Breast epithelium (tissue), 4 donors: ENCODE data around the gene RUVBL2. TPM values are rescaled to one million over a fixed set of nuclear protein-coding genes. Genes with fewer than 3 reads are reported as not detected.

ENCODE experiments used
- DNase-seq, 2 donors: peaks; one replicate each; pipeline ENCODE4 v3.0.0-alpha.2; 2019; ENCODE audit warnings: low spot score in 2 of 2
- H3K27ac ChIP-seq, 2 donors: fragments of 200-600 bp; sonication (generic) in 1 of 2; one replicate each; pipeline ENCODE4 v1.5.1; 2016 to 2019; ENCODE audit warnings: mild to moderate bottlenecking in 1 of 2
- H3K27me3 ChIP-seq, 2 donors: fragments of 200-600 bp; sonication (generic) in 1 of 2; one replicate each; pipeline versions ENCODE4 v1.5.1 to v1.6.0; 2017 to 2019; ENCODE audit warnings: control low read depth in 1 of 2, mild to moderate bottlenecking in 1 of 2
- H3K36me3 ChIP-seq: fragments of 200-600 bp; one replicate; pipeline ENCODE4 v1.5.1; 2019
- H3K4me1 ChIP-seq, 2 donors: fragments of 200-600 bp; sonication (generic); one replicate each; pipeline ENCODE4 v1.5.1; 2016 to 2019; ENCODE audit warnings: control low read depth in 1 of 2
- H3K4me3 ChIP-seq, 3 donors: fragments of 200-600 bp; sonication (generic); 1 replicate in 2 of 3; 2 replicates in 1 of 3; pipeline ENCODE4 v1.5.1; 2016 to 2019; ENCODE audit warnings: mild to moderate bottlenecking in 3 of 3, moderate library complexity in 2 of 3
- H3K9me3 ChIP-seq, 2 donors: fragments of 200-600 bp; sonication (generic) in 1 of 2; one replicate each; pipeline ENCODE4 v1.5.1; 2016 to 2019; ENCODE audit warnings: control low read depth in 1 of 2
- CTCF ChIP-seq, 3 donors: fragments of 450-650 bp; IDR thresholded peaks; one replicate each; pipeline ENCODE4 v1.5.1; 2016 to 2017; ENCODE audit warnings: antibody characterized with exemption in 3 of 3, mild to moderate bottlenecking in 3 of 3, moderate library complexity in 3 of 3
- POLR2A ChIP-seq: fragments of 450-650 bp; IDR thresholded peaks from one replicate; pipeline ENCODE4 v1.6.1; 2016; ENCODE audit warnings: antibody characterized with exemption, mild to moderate bottlenecking, moderate library complexity
- POLR2AphosphoS5 ChIP-seq, 3 donors: sonication (generic); formaldehyde crosslinking; IDR thresholded peaks; one replicate each; pipeline ENCODE4 v1.6.1; 2017; ENCODE audit warnings: antibody characterized with exemption in 3 of 3
- intact Hi-C: fragments of 100-400 bp; cut with DNase I; formaldehyde crosslinking; loops from one replicate; pipeline ENCODE4 v1.15.1; 2023; ENCODE audit warnings: low total_unique reads
- total RNA-seq, 3 donors: library from RNA; depleted of rRNA; stranded (reverse); fragments of >200 nt; gene quantifications; one replicate each; pipeline ENCODE4 v1.1.0, GENCODE V29; 2016

RUVBL2 gene
- total RNA-seq, 3 donors from 2014 or later = 74.1 to 104 (median 84.0) TPM

- Histone ChIP-seq H3K4me1 (peaks cover 0 to 14% of the 10 kb centered on the region in 2 donors), H3K9me3 (no peaks in the 10 kb centered on the region), H3K27ac (peak within 1 kb of the TSS; percentile 92 to 93), H3K4me3 (peak within 1 kb of the TSS; percentile 81 to 92 (median 88)), H3K27me3 (no peaks in the 10 kb centered on the region), H3K36me3 (no peaks in the 10 kb centered on the region)
- peak; percentile 94 to 96 for DNase-seq
- intact Hi-C loops = no loop called here
- peak in 1 of 3 donors; percentile 24 for TF ChIP-seq CTCF (IDR thresholded peaks at IDR 0.05)
- peak; percentile 98 to 100 (median 100) for TF ChIP-seq POLR2AphosphoS5 (IDR thresholded peaks at IDR 0.05)
- TF ChIP-seq POLR2A = peak; percentile 99
These were observed 28.5 kb upstream of the RUVBL2 start, which contains the start of gene FTL for GRCh38 chr19:48965040-48965805. FTL (plus strand) TSS chr19:48965309; CDS start chr19:48965508, 199 bp downstream.

GRCh38 chr19:48965806-48966540 is 27.7 kb upstream of the RUVBL2 start:
- H3K4me3 ChIP-seq = peak overlapping the region; percentile 81 to 92 (median 88)
- H3K27me3 ChIP-seq = no peaks in the 10 kb centered on the region
- H3K27ac ChIP-seq = peak overlapping the region; percentile 92 to 93
- intact Hi-C loops = no loop called here
- no peaks in the 10 kb centered on the region for H3K36me3 ChIP-seq
- DNase-seq = peak; percentile 83 to 90
- peak in 1 of 3 donors; percentile 7 for TF ChIP-seq CTCF (IDR thresholded peaks at IDR 0.05)
- peak; percentile 27 to 87 (median 36) for TF ChIP-seq POLR2AphosphoS5 (IDR thresholded peaks at IDR 0.05)
- TF ChIP-seq POLR2A = no peak
- peaks cover 0 to 14% of the 10 kb centered on the region in 2 donors for H3K4me1 ChIP-seq
- H3K9me3 ChIP-seq = no peaks in the 10 kb centered on the region

DNA sequence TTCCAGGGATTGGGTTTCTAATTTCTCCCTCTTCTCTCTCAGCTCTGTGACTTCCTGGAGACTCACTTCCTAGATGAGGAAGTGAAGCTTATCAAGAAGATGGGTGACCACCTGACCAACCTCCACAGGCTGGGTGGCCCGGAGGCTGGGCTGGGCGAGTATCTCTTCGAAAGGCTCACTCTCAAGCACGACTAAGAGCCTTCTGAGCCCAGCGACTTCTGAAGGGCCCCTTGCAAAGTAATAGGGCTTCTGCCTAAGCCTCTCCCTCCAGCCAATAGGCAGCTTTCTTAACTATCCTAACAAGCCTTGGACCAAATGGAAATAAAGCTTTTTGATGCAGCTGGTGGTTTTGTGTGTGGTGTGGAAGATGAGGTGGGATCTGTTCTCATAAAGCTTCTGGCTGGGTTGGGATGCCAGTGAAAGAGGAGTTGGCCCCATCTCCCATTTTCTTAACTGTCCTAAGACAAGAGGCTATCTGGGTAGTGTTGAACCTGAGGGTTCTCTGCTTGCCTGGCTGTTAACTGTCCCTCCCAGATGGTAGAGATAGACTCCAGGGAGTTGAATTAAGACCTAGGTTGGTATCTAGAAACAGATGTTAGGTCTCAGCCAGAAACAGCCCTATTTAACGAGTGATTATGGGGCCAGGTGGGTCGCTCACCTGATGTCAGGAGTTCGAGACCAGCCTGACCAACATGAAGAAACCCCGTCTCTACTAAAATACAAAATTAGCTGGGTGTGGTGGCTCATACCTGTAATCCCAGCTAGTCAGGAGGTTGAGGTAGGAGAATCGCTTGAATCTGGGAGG is 26.9 kb upstream of the RUVBL2 start:
- intact Hi-C loops = no loop called here
- Histone ChIP-seq H3K4me1 (peaks cover 0 to 14% of the 10 kb centered on the region in 2 donors), H3K9me3 (no peaks in the 10 kb centered on the region), H3K4me3 (peak overlapping the region; percentile 81 to 92 (median 88)), H3K27me3 (no peaks in the 10 kb centered on the region), H3K27ac (peak overlapping the region; percentile 92 to 93), H3K36me3 (no peaks in the 10 kb centered on the region)
- no peak for DNase-seq
- TF ChIP-seq CTCF (IDR thresholded peaks at IDR 0.05) (no peak), POLR2AphosphoS5 (IDR thresholded peaks at IDR 0.05) (no peak), POLR2A (no peak)

DNA sequence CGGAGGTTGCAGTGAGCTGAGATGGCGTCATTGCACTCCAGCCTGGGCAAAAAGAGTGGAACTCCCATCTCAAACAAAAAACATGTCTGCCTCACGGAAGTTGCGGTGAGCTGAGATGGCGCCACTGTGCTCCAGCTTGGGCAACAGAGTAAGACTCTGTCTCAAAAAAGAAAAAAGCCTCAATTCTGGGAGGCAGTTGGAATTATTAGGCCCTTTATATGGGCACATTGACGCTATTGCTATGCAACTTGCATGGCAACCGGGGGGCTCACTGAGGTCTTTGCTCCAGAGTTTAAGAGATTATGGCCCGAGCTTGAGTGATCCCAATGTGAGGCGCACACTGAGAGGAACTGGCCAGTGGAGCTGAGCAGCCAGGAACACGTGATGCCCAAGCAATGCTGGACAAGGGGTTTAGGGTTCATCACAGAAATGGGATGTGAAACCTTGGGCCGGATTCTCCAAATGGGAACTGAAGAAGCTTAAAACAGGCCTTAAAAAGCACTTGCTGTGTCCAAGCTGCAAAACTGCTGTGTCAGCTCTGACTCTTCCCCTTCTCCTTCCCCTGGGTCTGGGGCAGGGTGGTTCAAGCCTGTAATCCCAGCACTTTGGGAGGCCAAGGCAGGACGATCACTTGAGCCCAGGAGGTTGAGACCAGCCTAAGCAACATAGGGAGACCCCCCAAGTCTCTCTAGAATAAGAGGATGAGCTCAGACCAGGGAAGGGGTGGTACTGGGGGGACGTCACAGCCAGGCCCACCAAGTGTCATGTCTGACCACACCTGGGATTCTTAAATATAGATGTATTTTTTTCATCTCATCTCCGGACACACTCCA is 26.1 kb upstream of the RUVBL2 start:
- Histone ChIP-seq H3K9me3 (no peaks in the 10 kb centered on the region), H3K4me1 (peaks cover 0 to 14% of the 10 kb centered on the region in 2 donors), H3K27ac (peak overlapping the region; percentile 92 to 93), H3K27me3 (no peaks in the 10 kb centered on the region), H3K4me3 (peak overlapping the region; percentile 81 to 92 (median 88)), H3K36me3 (no peaks in the 10 kb centered on the region)
- TF ChIP-seq CTCF (IDR thresholded peaks at IDR 0.05) (no peak), POLR2AphosphoS5 (IDR thresholded peaks at IDR 0.05) (peak in 1 of 3 donors; percentile 61), POLR2A (peak; percentile 19)
- intact Hi-C loops = no loop called here
- DNase-seq = no peak
